ENCODE measurements around the gene WDR75. TPM values are rescaled to one million over a fixed set of nuclear protein-coding genes. Genes with fewer than 3 reads are reported as not detected.
"Not testable (repeated sequence)": the region's sequence is repeated elsewhere in the genome, so short reads cannot be mapped to it uniquely, and the experiment has no call there.

Gene WDR75
- total RNA-seq, 4 donors from 2014 or later: 31.6 to 49.4 (median 38.8) TPM

DNA sequence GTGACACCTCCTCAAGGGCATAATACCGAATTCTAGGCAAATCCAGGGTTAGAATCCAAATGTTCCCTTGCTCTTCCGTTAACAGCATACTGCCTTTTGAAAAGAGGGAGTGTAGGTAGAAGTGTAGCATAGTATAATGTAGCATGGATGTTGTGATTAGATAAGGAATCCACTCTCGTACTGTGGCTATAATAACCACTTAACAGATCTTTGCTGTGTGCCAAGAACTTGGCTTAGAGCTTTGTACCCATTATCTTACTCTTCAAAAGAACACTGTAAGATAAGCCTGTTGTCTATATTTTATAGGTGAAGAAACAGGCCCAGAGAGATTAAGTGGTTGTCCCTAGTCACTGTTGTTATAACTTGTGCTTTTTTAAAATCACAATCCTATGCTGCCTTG is 24.2 kb downstream of the WDR75 start:
- TF ChIP-seq, protein P1, sequence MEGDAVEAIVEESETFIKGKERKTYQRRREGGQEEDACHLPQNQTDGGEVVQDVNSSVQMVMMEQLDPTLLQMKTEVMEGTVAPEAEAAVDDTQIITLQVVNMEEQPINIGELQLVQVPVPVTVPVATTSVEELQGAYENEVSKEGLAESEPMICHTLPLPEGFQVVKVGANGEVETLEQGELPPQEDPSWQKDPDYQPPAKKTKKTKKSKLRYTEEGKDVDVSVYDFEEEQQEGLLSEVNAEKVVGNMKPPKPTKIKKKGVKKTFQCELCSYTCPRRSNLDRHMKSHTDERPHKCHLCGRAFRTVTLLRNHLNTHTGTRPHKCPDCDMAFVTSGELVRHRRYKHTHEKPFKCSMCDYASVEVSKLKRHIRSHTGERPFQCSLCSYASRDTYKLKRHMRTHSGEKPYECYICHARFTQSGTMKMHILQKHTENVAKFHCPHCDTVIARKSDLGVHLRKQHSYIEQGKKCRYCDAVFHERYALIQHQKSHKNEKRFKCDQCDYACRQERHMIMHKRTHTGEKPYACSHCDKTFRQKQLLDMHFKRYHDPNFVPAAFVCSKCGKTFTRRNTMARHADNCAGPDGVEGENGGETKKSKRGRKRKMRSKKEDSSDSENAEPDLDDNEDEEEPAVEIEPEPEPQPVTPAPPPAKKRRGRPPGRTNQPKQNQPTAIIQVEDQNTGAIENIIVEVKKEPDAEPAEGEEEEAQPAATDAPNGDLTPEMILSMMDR (IDR thresholded peaks at IDR 0.05): no peak
- no peak for DNase-seq (ENCODE audit: low spot score)
- ATAC-seq (ENCODE audit: low FRiP score): no peak

GRCh38 chr2:189466046-189466445 is 24.8 kb downstream of the WDR75 start:
- TF ChIP-seq, protein P1 (IDR thresholded peaks at IDR 0.05): no peak
- no peak for ATAC-seq (ENCODE audit: low FRiP score)
- DNase-seq (ENCODE audit: low spot score): no peak

DNA sequence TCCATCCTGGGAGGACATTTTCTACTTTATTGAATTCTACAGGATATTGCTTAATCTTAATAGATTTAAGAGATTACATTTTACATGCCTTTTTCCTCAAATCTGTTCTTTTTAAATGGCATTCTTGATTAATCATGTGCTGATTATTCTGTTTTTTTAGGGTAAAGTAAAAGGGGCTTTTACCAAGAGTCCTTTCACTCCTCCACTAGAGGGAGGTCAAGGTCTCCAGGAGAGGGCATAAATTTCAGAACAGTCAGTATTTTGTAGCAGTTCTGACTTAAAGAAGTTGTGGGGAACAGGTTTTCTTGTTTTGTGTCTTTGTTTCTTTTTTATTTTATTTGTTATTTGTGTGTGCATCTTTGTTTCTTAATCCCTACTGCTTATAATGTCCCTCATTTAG is 25.4 kb downstream of the WDR75 start:
- DNase-seq (ENCODE audit: low spot score) (no peak), ATAC-seq (ENCODE audit: low FRiP score) (no peak)
- TF ChIP-seq, protein P1 (IDR thresholded peaks at IDR 0.05): no peak

DNA sequence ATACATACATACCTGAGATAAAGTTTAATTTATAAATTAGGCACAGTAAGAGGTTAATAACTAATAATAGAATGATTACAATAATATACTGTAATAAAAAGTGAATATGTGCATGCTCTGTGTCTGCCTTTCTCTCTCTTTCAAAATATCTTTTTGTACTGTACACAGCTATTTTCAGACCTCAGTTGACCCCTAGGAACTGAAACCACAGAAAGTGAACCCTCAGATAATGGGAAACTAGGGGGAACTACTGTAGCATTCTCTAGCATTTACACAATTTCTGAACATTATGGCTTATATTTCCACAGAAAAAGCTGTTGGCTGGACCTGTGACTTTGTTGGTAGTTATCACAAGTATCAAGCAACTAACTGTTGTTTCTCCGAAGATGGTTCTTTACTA is 25.9 kb downstream of the WDR75 start:
- no peak for DNase-seq (ENCODE audit: low spot score)
- no peak for ATAC-seq (ENCODE audit: low FRiP score)
- TF ChIP-seq, protein P1 (IDR thresholded peaks at IDR 0.05): no peak

DNA sequence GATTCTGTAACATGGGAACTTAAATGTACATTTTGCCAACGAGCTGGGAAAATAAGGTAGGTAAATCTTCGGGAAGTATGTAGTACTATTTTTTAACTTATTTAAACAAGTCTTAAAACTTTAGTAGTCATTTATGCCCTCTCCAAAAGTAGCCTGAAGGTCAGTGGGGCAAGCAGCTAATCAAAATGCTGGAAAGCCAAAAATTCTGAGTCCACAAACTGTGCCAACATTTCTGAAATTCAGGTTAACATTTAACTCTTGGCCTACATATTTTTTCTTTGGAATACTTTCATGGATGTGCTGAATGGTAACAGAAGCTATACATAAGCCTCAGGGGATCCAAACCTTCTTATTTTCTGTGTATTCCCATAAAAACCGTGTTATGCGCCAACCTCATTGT is 26.3 kb downstream of the WDR75 start:
- TF ChIP-seq, protein P1 (IDR thresholded peaks at IDR 0.05): no peak
- ATAC-seq (ENCODE audit: low FRiP score) (no peak), DNase-seq (ENCODE audit: low spot score) (no peak)

DNA sequence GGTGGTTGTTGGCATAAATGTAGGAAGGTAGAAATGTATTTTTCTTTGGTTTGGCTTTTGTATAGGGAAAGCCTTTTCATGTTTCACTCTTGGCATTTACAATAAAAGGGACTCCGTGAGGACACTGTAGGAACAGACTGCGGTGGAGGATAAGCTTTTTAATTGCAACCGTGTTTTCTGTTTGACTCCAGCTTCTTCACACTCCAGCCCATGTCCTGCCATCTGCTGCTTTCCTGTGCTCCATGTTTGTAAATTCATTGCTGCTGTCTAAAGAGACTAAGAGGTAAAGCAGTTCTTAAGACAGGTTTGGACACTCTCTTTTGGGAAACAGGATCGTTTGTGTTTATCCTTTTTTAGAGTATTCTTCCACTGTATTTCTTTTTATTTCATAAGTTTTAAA is 33.3 kb downstream of the WDR75 start:
- ATAC-seq (ENCODE audit: low FRiP score): no peak
- TF ChIP-seq, protein P1 (IDR thresholded peaks at IDR 0.05): no peak
- DNase-seq (ENCODE audit: low spot score): no peak

- TF ChIP-seq, protein P1 (IDR thresholded peaks at IDR 0.05): no peak
- ATAC-seq (ENCODE audit: low FRiP score) (no peak), DNase-seq (ENCODE audit: low spot score) (no peak)
These were observed 36.5 kb downstream of the WDR75 start for GRCh38 chr2:189477756-189478155.

DNA sequence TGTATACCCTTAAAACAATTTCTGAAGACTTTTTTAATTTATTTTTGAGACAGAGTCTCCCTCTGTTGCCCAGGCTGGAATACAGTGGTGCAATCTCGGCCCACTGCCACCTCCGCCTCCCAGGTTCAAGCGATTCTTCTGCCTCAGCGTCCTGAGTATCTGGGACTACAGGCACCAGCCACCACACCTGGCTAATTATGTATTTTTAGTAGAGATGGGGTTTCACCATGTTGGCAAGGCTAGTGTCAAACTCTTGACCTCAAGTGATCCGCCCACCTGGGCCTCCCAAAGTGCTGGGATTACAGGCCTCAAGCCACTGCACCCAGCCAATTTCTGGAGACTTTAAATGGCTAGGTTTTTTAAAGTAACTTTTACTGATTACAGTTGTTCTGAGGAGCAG is 37.0 kb downstream of the WDR75 start:
- not testable (repeated sequence) for ATAC-seq (ENCODE audit: low FRiP score); DNase-seq (ENCODE audit: low spot score)

Data from omental fat pad (tissue), 4 donors.